Parathyroid adenoma (tissue), 2 donors: Measurements from ENCODE around the gene ERAL1.

Source experiments
- H2AFZ ChIP-seq: fragments of 300-600 bp; sonication (generic); one replicate; pipeline ENCODE4 v1.7.0; 2017; ENCODE audit warnings: antibody characterized with exemption, mild to moderate bottlenecking
- H3K27ac ChIP-seq: fragments of 300-600 bp; sonication (generic); one replicate; pipeline ENCODE4 v1.7.0; 2017
- H3K27me3 ChIP-seq: fragments of 300-600 bp; sonication (generic); one replicate; pipeline ENCODE4 v1.7.0; 2017; ENCODE audit warnings: low read length; ENCODE audit not compliant: control insufficient read depth, insufficient read depth
- H3K36me3 ChIP-seq: fragments of 300-600 bp; sonication (generic); one replicate; pipeline ENCODE4 v1.7.0; 2017; ENCODE audit warnings: low read length; ENCODE audit not compliant: control insufficient read depth, insufficient read depth
- H3K4me1 ChIP-seq: fragments of 300-600 bp; sonication (generic); one replicate; pipeline ENCODE4 v1.7.0; 2017; ENCODE audit warnings: control low read depth
- H3K4me2 ChIP-seq: fragments of 300-600 bp; sonication (generic); one replicate; pipeline ENCODE4 v1.7.0; 2017; ENCODE audit warnings: low read length
- H3K4me3 ChIP-seq: fragments of 300-600 bp; sonication (generic); one replicate; pipeline ENCODE4 v1.7.0; 2017; ENCODE audit warnings: low read depth, low read length
- H3K79me2 ChIP-seq: fragments of 300-600 bp; sonication (generic); one replicate; pipeline ENCODE4 v1.7.0; 2017; ENCODE audit warnings: control low read depth
- H3K9ac ChIP-seq: fragments of 300-600 bp; sonication (generic); one replicate; pipeline ENCODE4 v1.7.0; 2017; ENCODE audit warnings: mild to moderate bottlenecking
- H3K9me3 ChIP-seq: fragments of 300-600 bp; sonication (generic); one replicate; pipeline ENCODE4 v1.7.0; 2017; ENCODE audit warnings: low read length; ENCODE audit not compliant: control insufficient read depth
- CTCF ChIP-seq: fragments of 300-600 bp; sonication (generic); IDR thresholded peaks from one replicate; pipeline ENCODE4 v1.7.0; 2017; ENCODE audit warnings: antibody characterized with exemption, mild to moderate bottlenecking
- donor health status: primary hyperparathyroidism.

ERAL1 gene

GRCh38 chr17:28849281-28849680, 5.5 kb upstream of the ERAL1 start:
- Histone ChIP-seq H3K4me2 (no peak overlapping the region), H3K9ac (no peak overlapping the region), H3K79me2 (no peaks in the 10 kb centered on the region), H3K27me3 (no peaks in the 10 kb centered on the region), H3K36me3 (no peaks in the 10 kb centered on the region), H3K27ac (no peak overlapping the region), H3K4me3 (no peak overlapping the region), H3K9me3 (no peaks in the 10 kb centered on the region), H2AFZ (no peak overlapping the region), H3K4me1 (no peaks in the 10 kb centered on the region)
- no peak for TF ChIP-seq CTCF

DNA sequence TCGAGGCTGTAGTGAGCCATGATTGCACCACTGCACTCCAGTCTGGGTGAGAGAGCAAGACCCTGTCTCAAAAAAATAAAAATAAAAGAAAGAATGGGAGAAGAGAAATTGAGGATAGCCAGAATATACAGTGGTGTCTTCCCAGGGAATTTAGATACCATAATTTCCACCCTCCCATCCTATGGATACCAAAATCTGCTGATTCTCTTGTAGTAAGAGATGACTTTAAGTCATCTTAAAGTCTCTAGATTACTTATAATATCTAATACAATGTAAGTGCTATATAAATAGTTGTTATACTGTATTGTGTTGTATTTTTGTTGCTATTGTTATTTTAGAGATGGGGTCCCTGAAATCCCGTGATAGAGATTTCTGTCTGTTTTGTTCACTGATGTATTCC, 1.5 kb upstream of the ERAL1 start:
- Histone ChIP-seq H3K27me3 (no peaks in the 10 kb centered on the region), H3K4me3 (no peak overlapping the region), H3K36me3 (no peaks in the 10 kb centered on the region), H3K79me2 (peaks cover 2% of the 10 kb centered on the region), H3K4me2 (no peak overlapping the region), H3K27ac (no peak overlapping the region), H3K4me1 (no peaks in the 10 kb centered on the region), H2AFZ (no peak overlapping the region), H3K9ac (no peak overlapping the region), H3K9me3 (no peaks in the 10 kb centered on the region)
- TF ChIP-seq CTCF = no peak

- Histone ChIP-seq H3K79me2 (peaks cover 2% of the 10 kb centered on the region), H3K4me1 (no peaks in the 10 kb centered on the region), H3K4me3 (peak overlapping the region; percentile 82), H3K4me2 (peak overlapping the region; percentile 86), H3K27ac (peak overlapping the region; percentile 60), H3K9me3 (no peaks in the 10 kb centered on the region), H3K9ac (peak overlapping the region; percentile 65), H3K27me3 (no peaks in the 10 kb centered on the region), H2AFZ (peak overlapping the region; percentile 83), H3K36me3 (no peaks in the 10 kb centered on the region)
- TF ChIP-seq CTCF = no peak
Observed at GRCh38 chr17:28855336-28855679, 492 bp downstream of the ERAL1 start.

DNA sequence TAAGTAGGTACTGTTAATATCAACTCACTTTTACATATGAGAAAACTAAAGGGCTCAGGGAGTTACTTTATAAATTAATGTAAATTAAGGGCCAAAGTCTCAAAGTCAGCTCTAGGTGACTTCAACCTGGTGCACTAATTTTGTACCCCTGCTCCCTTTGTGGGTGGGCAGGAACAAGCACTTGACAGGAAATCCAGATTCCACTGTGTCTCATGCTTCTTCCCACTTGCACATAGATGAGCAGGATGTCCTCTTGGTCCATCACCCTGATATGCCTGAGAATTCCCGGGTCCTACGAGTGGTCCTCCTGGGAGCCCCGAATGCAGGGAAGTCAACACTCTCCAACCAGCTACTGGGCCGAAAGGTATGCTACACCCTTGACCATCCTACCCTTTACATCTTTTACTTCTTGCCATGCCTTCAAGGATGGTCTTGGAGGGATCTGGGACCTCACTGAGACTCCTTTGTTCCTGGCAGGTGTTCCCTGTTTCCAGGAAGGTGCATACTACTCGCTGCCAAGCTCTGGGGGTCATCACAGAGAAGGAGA, 1.3 kb downstream of the ERAL1 start:
- Histone ChIP-seq H3K79me2 (peaks cover 2% of the 10 kb centered on the region), H3K27me3 (no peaks in the 10 kb centered on the region), H3K27ac (no peak overlapping the region), H3K4me1 (no peaks in the 10 kb centered on the region), H3K9ac (no peak overlapping the region), H3K36me3 (no peaks in the 10 kb centered on the region), H2AFZ (no peak overlapping the region), H3K4me3 (no peak overlapping the region), H3K9me3 (no peaks in the 10 kb centered on the region), H3K4me2 (no peak overlapping the region)
- TF ChIP-seq CTCF = no peak
